GM21737 (cell line): ENCODE measurements around the gene ISOC2.
"Not testable (repeated sequence)": the region's sequence is repeated elsewhere in the genome, so short reads cannot be mapped to it uniquely, and the experiment has no call there.

ENCODE experiments used
- ATAC-seq: cut with Tn5 transposase; IDR thresholded peaks from one replicate; pipeline ENCODE4 v1.9.1; 2021; ENCODE audit warnings: mild to moderate bottlenecking, moderate library complexity; ENCODE audit not compliant: unreplicated experiment

Gene ISOC2, protein sequence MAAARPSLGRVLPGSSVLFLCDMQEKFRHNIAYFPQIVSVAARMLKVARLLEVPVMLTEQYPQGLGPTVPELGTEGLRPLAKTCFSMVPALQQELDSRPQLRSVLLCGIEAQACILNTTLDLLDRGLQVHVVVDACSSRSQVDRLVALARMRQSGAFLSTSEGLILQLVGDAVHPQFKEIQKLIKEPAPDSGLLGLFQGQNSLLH

DNA sequence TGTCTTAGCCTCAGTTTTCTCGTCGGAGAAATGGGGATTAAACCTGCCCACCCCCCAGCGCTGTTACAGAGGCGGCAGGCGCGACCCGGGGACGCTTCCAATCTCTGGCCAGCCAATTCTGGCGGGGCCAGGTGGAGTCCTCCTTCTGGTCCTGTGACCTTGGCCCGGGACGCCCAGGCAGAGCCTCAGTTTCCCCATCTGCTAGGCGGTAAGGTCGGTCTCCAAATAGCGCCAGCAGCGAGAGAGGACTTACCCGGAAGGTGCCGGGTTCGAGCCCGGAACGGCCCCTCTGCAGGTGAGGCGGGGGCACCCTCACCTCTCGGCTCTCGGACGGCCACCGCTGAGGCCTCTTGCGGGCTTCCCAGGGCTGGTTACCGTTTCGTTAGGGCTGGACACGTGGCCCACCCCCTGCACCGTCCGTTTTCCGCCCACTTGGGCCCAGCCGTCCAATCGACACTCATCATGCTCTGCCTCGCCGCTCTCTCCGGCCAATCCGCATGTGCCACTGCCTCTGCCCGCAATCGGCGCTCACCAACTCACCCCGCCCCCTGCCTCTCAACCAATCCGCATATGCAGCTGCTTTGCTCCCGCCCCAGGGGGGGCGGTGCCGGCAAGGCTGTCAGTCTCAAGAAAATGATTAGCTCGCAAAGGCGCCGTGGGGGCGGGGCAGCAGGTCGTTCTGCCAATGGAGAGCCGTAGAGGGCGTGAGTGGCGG, at the start of gene ISOC2:
Gene ISOC2 (minus strand): TSS at position 384 of the 715 bp plus-strand sequence. CDS start 5,156 bp downstream, outside the sequence.
- ATAC-seq, result peak; percentile 86

DNA sequence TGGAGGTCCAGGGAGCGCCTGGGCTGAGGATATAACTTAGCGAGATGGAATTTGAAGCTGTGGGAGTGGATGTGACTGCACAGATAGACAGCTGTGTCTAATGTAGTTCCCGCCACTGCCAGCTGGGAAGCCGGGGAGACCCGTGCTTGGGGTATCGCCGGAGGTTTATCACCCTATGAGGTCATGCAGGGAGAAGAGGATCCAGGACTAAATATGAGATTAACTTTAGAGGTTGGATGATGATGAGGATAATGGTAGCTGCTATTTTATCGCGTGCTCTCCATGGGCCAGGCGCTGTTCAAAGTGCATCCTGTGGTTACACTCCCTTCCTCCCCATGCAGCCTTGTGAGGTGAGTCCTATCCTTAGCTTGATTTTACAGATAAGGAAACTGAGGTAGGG, 46.7 kb upstream of the ISOC2 start:
- ATAC-seq, result no peak

DNA sequence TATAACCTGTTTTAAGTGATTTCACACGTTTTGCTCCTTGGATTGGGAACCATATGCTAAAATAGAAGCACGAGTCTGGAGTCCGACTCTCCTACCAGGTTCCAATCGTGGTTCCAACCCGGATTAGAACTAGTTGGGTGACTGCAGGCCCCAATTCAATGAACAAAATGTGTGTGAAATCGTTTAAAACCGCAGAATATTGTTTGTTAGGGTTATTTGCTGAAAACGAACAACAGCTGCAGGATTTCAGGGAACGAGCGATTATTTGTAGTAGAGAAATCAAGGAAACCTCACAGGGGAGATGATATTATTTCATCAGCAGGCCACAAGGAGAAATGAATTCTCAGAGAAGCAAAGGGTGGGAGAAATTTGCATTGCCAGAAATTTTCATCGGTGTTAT, 43.5 kb upstream of the ISOC2 start:
- no peak for ATAC-seq

DNA sequence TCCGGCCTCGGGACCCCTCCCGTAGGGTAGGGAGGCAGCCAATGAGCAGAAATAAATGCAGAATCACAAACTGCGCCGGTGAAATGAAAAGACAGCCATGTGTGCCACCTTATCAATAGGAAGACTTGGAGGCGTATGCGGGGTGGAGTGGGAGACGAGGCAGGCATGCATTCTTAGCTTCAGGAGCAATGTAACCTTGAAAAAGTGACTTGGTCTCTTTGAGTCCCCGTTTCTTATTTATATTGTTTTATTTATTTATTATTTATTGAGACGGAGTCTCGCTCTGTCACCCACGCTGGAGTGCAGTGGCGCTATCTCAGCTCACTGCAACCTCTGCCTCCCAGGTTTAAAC, 42.8 kb upstream of the ISOC2 start:
- ATAC-seq, result no peak

DNA sequence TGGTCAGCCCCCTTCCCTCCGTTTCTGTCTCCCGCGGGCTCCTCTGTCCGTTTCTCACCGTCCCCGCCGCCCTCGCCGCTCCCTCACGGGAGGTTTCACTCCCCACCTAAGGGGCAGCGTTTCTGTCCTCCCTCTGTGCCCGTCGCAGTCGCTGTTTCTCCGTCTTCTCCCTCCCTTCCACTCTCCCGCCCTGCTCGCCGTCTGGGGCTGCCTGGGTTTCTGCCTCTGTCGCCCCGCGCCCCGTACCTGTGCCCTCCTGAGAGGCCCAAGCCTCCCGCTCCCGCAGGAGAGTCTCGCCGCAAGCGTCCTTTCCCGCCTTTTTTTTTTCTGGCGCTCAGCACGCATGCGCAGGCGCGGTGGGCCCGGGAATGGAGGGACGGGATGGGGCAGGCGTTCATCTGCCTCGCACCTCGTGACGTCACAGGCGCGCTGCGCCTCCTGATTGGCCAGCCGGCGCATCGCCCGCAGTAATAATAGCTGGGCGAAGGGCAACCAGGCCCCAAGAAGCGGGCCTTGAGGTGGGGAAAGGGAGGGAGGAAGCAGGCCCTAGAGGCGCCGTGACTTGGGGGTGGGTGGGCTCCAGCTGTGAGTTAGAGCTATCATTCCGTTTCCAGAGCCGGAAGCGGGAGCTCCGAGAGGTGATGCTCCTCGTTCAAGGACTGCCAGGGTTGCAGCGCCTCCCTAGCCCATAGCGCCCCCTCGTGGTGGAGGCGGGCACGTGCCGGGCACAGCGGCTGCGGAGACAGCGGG, 42.2 kb upstream of the ISOC2 start:
- peak; percentile 82 for ATAC-seq

DNA sequence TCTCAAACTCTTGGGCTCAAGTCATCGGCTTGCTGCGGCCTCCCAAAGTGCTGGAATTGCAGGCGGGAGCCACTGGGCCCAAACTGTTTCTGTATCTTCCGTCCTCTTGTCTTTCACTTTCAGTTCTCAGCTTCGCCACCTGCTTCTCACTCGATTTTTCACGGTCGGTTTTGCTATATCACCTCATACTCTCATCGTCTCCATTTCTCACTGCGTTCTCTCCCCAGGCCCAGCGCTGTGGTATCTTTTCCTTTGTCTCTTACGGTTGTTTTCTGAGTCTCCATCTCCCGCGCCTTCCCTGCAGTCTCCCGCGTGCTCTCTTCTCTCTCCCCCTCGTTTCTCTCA, 41.7 kb upstream of the ISOC2 start:
- ATAC-seq, result no peak

DNA sequence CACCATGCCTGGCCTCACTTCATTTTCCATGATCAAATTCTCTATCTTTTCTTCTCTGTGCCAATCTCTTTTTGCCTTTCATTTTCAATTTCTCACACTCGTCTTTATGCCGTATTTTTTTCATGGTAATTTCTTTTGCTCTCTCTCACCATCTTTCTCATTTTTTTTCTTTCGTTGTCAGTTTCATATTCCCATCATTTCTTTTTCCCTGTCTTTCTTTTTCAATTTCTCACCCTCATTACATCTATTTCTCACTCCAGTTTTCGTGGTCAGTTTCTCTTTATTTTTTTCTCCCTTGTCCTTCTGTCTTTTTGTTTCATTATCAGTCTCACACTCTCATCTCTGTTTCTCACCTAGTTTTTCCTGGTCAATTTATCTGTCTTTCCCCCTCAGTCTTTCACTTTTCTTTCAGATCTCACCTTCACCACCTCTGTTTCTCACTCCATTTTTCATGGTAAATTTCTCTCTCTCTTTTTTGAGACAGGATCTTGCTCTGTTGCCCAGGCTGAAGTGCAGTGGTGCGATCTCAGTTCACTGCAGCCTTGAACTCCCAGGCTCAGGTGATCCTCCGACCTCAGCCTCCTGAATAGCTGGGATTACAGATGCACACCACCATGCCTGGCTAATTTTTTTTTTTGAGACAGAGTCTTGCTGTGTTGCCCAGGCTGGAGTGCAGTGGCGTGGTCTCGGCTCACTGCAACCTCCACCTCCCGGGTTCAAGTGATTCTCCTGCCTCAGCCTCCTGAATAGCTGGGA, 40.9 kb upstream of the ISOC2 start:
- ATAC-seq, result no peak

DNA sequence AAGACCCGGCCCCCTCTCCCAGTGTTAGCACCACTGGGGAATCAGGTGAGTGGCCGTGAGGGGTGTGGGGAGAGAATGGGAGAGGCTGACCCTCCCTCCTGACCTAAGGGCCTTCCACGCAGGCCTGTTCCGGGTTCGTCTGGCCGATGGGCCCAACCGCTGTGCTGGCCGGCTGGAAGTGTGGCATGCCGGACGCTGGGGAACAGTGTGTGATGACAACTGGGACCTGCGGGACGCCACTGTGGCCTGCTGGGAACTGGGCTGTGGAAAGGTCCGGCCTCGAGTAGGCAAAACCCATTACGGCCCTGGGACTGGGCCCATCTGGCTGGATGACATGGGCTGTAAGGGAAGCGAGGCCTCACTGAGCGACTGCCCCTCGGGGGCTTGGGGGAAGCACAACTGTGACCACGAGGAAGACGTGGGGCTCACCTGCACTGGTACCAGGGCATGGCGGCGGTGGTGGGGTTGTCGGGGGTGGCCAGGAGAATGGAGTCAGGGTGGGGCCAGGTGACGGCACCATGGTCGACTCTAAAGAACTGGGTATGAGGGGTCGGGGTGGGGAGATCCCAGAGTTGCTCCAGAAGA, 39.0 kb upstream of the ISOC2 start:
- no peak for ATAC-seq

DNA sequence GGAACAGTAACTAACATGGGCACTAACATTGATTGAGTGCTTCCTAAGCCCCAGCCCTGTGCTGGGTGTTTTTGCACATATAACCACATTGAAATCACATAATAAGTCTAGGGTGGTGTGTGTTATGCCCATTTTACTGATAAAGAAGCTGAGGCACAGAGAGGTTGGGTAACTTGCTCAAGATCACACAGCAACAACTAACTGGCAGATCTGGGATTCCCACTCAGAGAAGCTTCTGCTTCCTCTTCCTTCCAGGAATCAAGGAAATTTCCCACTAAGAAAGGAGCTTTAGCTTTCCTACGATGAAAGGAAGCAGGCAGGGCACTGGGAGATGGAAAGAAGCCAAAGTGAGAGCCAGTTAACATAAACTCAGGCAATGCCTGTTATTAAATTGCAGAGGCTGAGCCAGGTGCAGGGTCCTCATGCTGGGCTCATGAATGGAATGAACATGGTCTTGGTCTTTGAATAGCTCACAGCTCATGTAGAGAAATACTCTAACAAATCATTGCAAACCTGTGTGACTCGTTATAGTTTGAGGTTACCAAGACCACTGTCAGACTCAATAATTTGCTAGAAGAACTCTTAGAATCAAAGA, 36.9 kb upstream of the ISOC2 start:
- ATAC-seq, result no peak

DNA sequence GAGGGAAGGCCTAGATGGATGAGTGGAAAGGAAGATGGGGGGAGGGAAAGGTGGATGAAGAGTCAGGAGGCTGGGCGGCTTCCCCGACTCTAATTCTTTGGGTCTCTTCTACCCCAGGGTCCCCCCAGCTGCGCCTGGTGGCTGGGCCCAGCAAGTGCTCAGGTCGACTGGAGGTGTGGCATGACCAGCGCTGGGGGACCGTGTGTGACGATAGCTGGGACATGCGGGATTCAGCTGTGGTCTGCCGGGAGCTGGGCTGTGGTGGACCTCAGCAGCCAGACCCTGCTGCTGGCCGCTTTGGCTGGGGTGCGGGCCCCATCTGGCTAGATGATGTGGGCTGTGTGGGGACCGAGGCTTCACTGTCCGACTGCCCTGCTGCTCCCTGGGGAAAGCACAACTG, 36.3 kb upstream of the ISOC2 start:
- ATAC-seq, result no peak

DNA sequence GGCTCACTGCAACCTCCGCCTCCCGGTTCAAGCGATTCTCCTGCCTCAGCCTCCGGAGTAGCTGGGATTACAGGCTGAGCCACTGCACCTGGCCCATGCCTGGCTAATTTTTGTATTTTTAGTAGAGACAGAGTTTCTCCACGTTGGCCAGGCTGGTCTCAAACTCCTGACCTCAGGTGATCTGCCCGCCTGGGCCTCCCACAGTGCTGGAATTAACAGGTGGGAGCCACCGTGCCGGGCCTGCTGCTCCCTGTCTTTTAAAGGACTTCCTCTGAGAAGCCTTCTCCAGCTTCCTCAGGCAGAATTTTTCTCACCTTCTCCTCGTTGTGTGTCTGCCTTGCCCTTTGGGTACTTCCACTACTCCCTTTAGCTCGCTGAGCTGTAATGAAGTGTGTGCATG, 35.4 kb upstream of the ISOC2 start:
- ATAC-seq, result not testable (repeated sequence)

DNA sequence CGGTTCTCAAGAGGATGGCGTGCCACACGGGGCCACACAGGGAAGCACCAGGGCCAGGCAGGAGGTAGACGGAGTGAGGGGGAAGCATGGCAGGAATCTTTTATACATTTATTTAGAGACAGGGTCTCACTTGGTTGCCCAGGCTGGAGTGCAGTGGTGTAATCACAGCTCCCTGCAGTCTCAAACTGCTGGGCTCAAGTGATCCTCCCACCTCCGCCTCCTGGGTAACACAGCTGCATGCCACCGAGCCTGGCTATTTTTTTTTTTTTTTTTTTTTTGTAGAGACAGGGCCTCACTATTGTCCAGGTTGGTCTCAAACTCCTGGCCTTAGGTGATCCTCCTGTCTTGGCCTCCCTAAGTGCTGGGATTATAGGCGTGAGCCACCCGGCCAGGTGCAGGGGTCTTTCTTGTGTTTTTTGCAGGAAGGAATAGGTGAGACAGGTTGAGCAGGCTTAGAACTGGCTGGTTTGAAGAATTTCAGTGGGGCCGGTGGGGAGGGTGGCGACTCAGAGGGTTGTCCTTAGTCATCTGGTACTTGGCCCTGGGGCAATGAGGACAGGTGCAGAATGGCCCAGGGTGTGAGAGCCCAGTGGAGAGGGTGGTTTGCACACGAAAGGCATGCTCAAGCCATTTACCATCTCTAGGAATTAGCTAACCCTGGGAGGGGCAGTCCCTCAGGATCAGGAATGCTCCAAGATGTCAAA, 34.4 kb upstream of the ISOC2 start:
- ATAC-seq, result no peak

DNA sequence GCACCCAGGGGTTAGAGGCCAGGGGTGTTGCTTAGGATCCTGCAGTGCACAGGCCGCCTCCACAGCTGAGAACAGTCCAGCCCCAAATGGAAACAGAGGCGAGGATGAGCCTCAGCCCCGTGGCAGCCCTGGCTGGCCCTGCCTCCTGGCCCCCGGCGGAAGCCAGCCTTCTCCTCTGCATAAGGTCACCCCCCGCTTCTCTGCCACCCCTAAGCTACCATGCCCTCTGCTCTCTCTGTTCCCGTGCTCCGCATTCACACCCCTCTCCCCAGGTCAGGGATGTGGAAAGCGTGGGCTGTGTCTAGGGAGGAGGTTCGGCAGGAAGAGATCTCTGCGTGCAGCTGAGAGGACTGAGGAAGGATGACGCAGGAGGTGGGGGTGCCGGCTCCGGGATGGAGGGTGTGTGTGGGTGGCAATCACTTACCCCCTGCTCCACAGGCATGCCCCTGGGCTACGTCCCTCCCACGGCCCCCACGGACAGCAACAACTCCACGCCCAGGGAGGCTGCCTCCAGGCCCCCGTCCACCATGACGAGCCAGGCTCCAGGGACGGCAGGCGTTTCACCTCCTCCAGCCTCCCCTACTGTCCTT, 32.8 kb upstream of the ISOC2 start:
- ATAC-seq, result no peak

DNA sequence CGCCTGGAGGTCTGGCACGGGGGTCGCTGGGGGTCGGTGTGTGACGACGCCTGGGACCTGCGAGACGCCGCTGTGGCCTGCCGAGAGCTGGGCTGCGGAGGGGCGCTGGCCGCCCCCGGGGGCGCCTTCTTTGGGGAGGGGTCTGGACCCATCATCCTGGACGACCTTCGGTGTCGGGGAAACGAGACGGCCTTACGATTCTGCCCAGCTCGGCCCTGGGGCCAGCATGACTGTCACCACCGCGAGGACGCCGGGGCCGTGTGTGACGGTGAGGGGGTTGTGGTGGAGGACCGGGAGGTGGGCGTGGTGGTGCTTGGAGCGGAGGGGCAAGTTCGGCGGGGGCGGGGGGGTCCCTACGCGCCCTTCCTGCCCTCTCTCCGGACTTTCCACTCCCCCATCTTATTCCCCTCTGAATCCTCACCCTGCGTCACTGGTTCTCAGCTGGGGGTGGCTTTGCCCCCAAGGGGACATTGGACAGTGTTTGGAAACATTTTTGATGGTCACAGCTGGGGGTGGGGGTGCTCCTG, 32.3 kb upstream of the ISOC2 start:
- ATAC-seq, result no peak

DNA sequence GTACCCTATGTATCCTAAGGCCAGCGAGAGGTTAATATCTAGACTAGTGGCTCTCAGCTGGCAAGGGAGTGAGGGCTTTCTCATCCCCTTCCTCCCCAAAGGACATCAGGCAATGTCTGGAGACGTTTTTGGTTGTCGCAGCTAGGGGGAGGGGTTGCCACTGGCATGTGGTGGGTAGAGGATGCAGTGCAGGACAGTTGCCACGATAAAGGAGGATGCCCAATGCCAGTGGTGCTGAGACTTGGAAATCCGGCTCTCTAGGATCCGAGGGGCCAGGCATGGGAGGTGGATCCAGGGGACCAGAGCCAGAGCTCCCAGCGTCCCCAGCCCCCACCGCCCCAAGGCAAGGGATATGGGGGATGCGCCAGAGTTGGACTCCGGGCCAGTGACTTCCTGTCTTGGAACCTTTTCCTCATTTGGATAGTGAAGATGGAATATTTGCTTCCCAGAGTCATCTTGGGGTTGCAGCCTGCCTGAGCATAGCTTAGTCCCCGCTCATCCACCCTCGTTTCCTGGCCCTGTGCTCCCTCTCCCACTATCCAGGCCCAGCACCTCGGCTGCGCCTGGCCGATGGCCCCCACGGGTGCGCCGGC, 31.7 kb upstream of the ISOC2 start:
- ATAC-seq, result no peak

DNA sequence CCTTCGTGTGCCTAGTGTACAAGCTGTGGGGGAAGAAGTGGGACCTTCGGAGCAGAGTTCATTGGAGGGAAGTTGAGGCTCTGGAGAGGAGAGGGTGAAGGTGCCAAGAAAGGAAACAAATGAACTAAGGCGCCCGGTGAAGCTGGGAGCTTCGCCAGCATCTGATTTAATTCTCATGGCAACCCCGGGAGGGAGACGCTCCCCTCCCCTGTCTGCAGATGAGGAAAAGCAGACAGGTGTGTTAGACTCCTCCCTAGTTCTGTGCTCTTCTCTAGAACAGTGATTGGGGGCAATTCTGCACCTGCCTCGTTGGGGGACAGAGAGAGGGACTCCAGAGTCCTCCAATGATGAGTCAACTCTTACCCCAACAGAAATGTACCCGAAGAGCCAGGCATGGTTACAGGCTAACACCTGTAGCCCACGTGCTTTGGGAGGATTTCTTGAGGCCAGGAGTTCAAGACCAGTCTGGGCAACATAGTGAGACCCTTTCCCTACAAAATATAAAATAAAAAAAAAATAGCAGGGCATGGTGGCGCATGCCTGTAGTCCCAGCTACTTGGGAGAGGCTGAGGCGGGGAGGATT, 31.0 kb upstream of the ISOC2 start:
- ATAC-seq, result no peak

DNA sequence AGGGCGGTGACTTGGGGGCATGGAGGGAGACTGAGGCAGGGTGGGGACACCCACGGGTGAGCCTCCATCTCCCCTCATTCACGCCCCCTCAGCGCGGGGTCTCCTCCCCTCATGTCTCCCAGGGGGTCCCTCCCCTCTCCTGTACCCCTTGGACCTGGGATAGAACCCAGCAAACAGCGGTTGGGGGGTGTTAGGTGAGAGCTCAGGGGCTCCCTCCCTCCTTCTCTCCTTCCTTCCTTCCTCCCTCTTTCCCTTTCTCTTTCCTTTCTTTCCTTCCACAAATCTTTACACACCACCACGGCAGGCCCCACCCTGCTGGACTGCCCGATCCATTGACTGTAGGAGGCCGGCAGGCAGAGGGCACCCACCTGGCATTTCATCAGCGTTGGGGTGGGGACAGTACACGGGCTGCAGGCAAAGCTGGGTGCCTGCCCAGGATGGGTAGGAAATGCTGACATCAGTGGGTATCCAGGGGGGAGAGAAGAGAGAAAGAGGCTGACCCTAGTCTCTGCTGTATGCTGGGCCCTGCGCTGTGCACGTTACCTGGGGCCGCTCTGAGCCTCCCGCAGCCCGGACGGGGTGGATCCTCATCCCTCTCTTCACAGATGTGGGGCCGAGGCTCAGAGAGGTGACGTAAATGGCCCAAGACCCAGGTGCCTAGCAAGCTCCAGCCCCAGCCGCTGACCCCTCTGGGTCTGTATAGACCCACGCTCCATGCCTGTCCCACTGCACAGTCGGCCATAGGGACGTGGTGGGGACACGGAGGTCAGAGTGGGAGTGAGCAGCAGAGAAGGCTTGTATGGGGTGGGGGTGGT, 30.3 kb upstream of the ISOC2 start:
- no peak for ATAC-seq
